ENCODE data around the gene FARS2. TPM values are rescaled to one million over a fixed set of nuclear protein-coding genes. Genes with fewer than 3 reads are reported as not detected.

FARS2 gene
- polyA plus RNA-seq, 1 experiment: 17.9 TPM

GRCh38 chr6:5670381-5670780 is 409.1 kb downstream of the FARS2 start:
- ChIA-PET CTCF (interaction anchor here (1.1 kb wide), 1 partner anchor 48 kb away, joined by 3 read pairs; no protein-coding TSS in a partner anchor), POLR2A (no interaction called here)

DNA sequence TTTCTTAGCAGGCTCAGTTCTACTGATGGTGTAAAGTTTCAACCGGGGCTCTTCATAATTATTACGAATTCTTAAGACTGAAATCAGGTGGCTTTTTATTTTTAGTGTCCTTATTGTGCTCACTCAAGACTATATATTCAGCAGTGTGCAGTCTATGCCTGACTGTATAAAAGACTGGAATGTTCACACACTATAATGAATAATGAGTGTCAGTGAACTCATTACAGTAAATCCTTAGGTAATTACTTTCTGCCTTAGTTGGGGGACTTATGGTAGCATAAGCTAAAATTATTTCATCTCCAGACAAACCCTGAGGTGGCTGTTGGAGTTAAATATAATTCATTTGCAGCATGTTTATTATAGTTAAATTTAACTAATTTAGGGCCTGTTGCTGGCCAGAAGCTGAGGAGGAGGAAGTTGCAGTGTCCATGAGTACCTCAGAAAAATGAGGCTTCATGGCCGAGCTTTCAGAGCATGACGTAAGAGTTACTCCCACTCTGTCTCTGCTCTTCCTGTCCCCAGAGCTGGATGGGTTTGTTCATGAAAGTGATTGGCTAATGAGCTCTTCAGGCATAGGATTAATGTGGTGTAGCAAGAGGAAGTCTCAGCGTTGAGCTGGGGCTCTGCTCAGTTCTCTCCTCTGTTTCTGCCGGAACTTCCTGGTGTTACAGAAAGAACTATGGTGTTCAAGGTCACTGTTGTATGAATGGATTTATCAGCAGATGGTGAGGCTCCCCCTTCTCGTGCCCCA is 409.7 kb downstream of the FARS2 start:
- TF ChIP-seq, protein P1, sequence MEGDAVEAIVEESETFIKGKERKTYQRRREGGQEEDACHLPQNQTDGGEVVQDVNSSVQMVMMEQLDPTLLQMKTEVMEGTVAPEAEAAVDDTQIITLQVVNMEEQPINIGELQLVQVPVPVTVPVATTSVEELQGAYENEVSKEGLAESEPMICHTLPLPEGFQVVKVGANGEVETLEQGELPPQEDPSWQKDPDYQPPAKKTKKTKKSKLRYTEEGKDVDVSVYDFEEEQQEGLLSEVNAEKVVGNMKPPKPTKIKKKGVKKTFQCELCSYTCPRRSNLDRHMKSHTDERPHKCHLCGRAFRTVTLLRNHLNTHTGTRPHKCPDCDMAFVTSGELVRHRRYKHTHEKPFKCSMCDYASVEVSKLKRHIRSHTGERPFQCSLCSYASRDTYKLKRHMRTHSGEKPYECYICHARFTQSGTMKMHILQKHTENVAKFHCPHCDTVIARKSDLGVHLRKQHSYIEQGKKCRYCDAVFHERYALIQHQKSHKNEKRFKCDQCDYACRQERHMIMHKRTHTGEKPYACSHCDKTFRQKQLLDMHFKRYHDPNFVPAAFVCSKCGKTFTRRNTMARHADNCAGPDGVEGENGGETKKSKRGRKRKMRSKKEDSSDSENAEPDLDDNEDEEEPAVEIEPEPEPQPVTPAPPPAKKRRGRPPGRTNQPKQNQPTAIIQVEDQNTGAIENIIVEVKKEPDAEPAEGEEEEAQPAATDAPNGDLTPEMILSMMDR (IDR thresholded peaks at IDR 0.05; ENCODE audit: insufficient read depth, low read depth, low read length): no peak
- POLR2A ChIA-PET: no interaction called here

More at GRCh38 chr6:5670381-5670780, 409.1 kb downstream of the FARS2 start:
- no peak overlapping the region for H3K4me3 ChIP-seq (ENCODE audit: low read depth, low read length)
- H3K36me3 ChIP-seq (ENCODE audit: control insufficient read depth, insufficient read depth, low read length): no peaks in the 10 kb centered on the region
- DNase-seq (ENCODE audit: low read depth): no peak
- H3K27me3 ChIP-seq (ENCODE audit: control insufficient read depth, insufficient read depth, low read length): no peaks in the 10 kb centered on the region
- TF ChIP-seq, protein P1 (IDR thresholded peaks at IDR 0.05; ENCODE audit: insufficient read depth, low read depth, low read length): no peak

DNA sequence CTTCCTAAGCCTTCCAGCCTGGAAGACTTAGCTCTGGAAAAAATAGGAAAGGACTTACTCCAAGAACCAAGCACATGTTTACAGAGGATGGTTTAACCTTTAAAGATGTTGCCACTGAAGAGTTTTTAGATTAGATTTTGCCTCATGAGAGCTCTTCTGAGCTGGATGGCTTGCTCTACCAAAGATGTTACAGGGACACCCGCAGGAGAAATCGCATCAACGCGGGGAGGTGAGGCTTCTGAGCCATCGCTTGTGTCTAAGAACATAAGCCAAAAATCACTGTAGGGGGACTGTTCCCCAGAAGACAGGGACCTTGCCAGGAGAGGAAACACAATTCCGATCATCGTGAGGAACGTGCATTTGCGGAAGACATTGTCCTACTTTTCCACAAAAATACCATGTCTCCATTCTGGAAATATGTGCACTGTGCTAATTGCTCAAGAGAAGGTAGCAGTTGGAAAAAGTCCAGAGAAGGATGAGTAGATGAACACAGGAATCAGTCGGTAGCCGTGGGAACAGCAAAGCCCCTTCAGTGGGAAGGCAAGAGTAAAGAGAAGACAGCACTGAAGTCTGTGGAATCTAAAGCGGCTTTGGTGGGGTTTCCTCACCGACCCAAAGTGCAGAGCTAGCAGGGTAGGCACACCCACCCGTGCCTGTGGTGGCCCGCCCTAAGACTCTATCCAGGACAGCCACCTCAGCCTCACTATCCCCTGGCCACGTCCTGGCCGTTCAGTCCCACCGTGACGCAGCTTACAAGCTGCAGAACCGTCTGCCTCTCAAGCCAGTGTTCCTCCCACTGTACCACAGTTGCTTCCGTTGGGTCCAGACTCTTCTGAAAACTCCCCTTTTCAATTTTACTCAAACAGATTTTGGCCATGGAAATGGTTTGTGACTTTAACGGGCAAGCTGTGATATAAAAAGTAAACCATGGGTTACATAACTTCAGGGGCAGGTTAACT is 410.6 kb downstream of the FARS2 start:
- H3K4me3 ChIP-seq (ENCODE audit: low read depth, low read length): no peak overlapping the region
- POLR2A ChIA-PET: interaction anchor here (0.6 kb wide), 1 partner anchor 31 kb away, joined by 3 read pairs; no protein-coding TSS in a partner anchor
- TF ChIP-seq, protein P1 (IDR thresholded peaks at IDR 0.05; ENCODE audit: insufficient read depth, low read depth, low read length): no peak
- no peak for DNase-seq (ENCODE audit: low read depth)
- CTCF ChIA-PET: interaction anchor here (0.8 to 1.1 kb wide), 3 partner anchors 11 to 200 kb away, joined by 3 to 5 read pairs (median 5); no protein-coding TSS in a partner anchor
- H3K27me3 ChIP-seq (ENCODE audit: control insufficient read depth, insufficient read depth, low read length): no peaks in the 10 kb centered on the region
- H3K36me3 ChIP-seq (ENCODE audit: control insufficient read depth, insufficient read depth, low read length): no peaks in the 10 kb centered on the region

More for the DNA sequence above, 409.7 kb downstream of the FARS2 start:
- Histone ChIP-seq H3K36me3 (ENCODE audit: control insufficient read depth, insufficient read depth, low read length) (no peaks in the 10 kb centered on the region), H3K4me3 (ENCODE audit: low read depth, low read length) (no peak overlapping the region), H3K27me3 (ENCODE audit: control insufficient read depth, insufficient read depth, low read length) (no peaks in the 10 kb centered on the region)
- CTCF ChIA-PET: interaction anchor here (1.1 kb wide), 1 partner anchor 48 kb away, joined by 3 read pairs; no protein-coding TSS in a partner anchor
- no peak for DNase-seq (ENCODE audit: low read depth)

- ChIA-PET CTCF (interaction anchor here (0.6 to 0.8 kb wide), 3 partner anchors 10 to 201 kb away, joined by 3 to 5 read pairs (median 5); no protein-coding TSS in a partner anchor), POLR2A (no interaction called here)
- no peaks in the 10 kb centered on the region for H3K27me3 ChIP-seq (ENCODE audit: control insufficient read depth, insufficient read depth, low read length)
- no peak overlapping the region for H3K4me3 ChIP-seq (ENCODE audit: low read depth, low read length)
- TF ChIP-seq, protein P1 (IDR thresholded peaks at IDR 0.05; ENCODE audit: insufficient read depth, low read depth, low read length): no peak
- DNase-seq (ENCODE audit: low read depth): peak; percentile 67
- no peaks in the 10 kb centered on the region for H3K36me3 ChIP-seq (ENCODE audit: control insufficient read depth, insufficient read depth, low read length)
Measured at GRCh38 chr6:5672581-5673011, 411.3 kb downstream of the FARS2 start.
